HepG2 (cell line): ENCODE measurements around the gene SCAF4. TPM values are rescaled to one million over a fixed set of nuclear protein-coding genes. Genes with fewer than 3 reads are reported as not detected.

ENCODE experiments used
- ATAC-seq: fragments of 200-7000 bp; cut with Tn5 transposase; 3 replicates; pipeline ENCODE4 v1.9.1; 2020; ENCODE audit warnings: mild to moderate bottlenecking, moderate library complexity
- BruUV-seq: library from RNA; stranded (reverse); fragments of 400-500 nt; replicated peaks from 2 replicates; lab custom pipeline; 2021; lab: Mats Ljungman, UMichigan
- CTCF ChIA-PET: fragments of 300-600 bp; formaldehyde crosslinking; extraction: SDS; loops from one replicate; lab custom pipeline; 2021; ENCODE audit warnings: low total read pairs, inconsistent platforms, low intra/inter-chr PET ratio; lab: Yijun Ruan, JAX
- POLR2A ChIA-PET: fragments of 350-600 bp; sonication (Branson Sonifier 250); formaldehyde crosslinking; loops from one replicate; lab custom pipeline; 2020; ENCODE audit warnings: antibody characterized with exemption, inconsistent platforms; lab: Yijun Ruan, JAX
- DNase-seq: peaks from one replicate; pipeline ENCODE4 v3.0.0-alpha.2; 2015; ENCODE audit warnings: low spot score
- FAIRE-seq: peaks from 3 replicates; lab custom pipeline; 2011; peaks lifted over from hg19 to GRCh38; lab: Jason Lieb, UNC
- H2AFZ ChIP-seq: one replicate; pipeline ENCODE4 v1.6.1; 2011; ENCODE audit warnings: low read length, inconsistent platforms
- H3K27ac ChIP-seq: fragments of 300-600 bp; 3 replicates; pipeline ENCODE4 v1.8.0; 2011; ENCODE audit warnings: mixed run types, mild to moderate bottlenecking, mixed read lengths, low read length, inconsistent platforms; ENCODE audit not compliant: insufficient read depth; ENCODE audit errors: extremely low read length
- H3K27me3 ChIP-seq, 2 experiments: fragments of 200-600 bp in 1 of 2; 2 replicates in 1 of 2; 3 replicates in 1 of 2; pipeline versions ENCODE4 v1.6.0 to v1.8.0; 2011; ENCODE audit warnings: low read length in 2 of 2, mild to moderate bottlenecking in 2 of 2, moderate library complexity in 2 of 2, inconsistent platforms in 1 of 2; ENCODE audit not compliant: insufficient read depth in 2 of 2, control insufficient read depth in 1 of 2
- H3K36me3 ChIP-seq, 2 experiments: fragments of 200-600 bp in 1 of 2; replicated peaks in 1 of 2; 2 replicates in 1 of 2; 3 replicates in 1 of 2; pipeline versions ENCODE4 v1.5.1 to v1.8.0; 2011; ENCODE audit warnings: low read length in 2 of 2, inconsistent platforms in 1 of 2; ENCODE audit not compliant: insufficient read depth in 2 of 2, control insufficient read depth in 1 of 2
- H3K4me1 ChIP-seq: 2 replicates; pipeline ENCODE4 v1.5.1; 2012; ENCODE audit warnings: low read length, inconsistent platforms; ENCODE audit not compliant: insufficient read depth
- H3K4me2 ChIP-seq: 2 replicates; pipeline ENCODE4 v1.6.0; 2011; ENCODE audit warnings: low read depth, low read length, inconsistent platforms
- H3K4me3 ChIP-seq, 3 experiments: fragments of 200-600 bp in 1 of 3; sonication (generic), shearing (Covaris generic) in 1 of 3; replicated peaks in 1 of 3; 2 replicates each; pipeline ENCODE4 v1.5.1; 2011 to 2016; ENCODE audit warnings: low read length in 3 of 3, inconsistent platforms in 2 of 3, low read depth in 2 of 3, mild to moderate bottlenecking in 2 of 3, control low read depth in 1 of 3, mixed read lengths in 1 of 3; ENCODE audit not compliant: insufficient read depth in 1 of 3
- H3K79me2 ChIP-seq: one replicate; pipeline ENCODE4 v1.6.1; 2011; ENCODE audit warnings: low read length, inconsistent platforms; ENCODE audit not compliant: insufficient read depth
- H3K9ac ChIP-seq: 2 replicates; pipeline ENCODE4 v1.6.0; 2011; ENCODE audit warnings: mild to moderate bottlenecking, low read depth, low read length, inconsistent platforms; ENCODE audit not compliant: insufficient read depth
- H3K9me3 ChIP-seq: 2 replicates; pipeline ENCODE4 v1.5.1; 2012; ENCODE audit warnings: mild to moderate bottlenecking, low read length
- H4K20me1 ChIP-seq: 2 replicates; pipeline ENCODE4 v1.6.0; 2011; ENCODE audit warnings: inconsistent platforms, mild to moderate bottlenecking, low read length, moderate library complexity; ENCODE audit not compliant: insufficient read depth
- AFF4 ChIP-seq: sonication (generic); formaldehyde crosslinking; IDR thresholded peaks from 2 replicates; pipeline ENCODE4 v1.4.0; 2020; ENCODE audit warnings: missing genetic modification reagents
- ESRRA ChIP-seq: sonication (generic); formaldehyde crosslinking; IDR thresholded peaks from 2 replicates; pipeline ENCODE4 v1.5.1; 2020; ENCODE audit warnings: mild to moderate bottlenecking, low read depth, missing genetic modification reagents
- HNRNPK ChIP-seq: fragments of 200-400 bp; formaldehyde crosslinking; IDR thresholded peaks from 2 replicates; pipeline ENCODE4 v1.6.1; 2018; ENCODE audit warnings: low read length, low read depth, moderate library complexity, mild to moderate bottlenecking; ENCODE audit not compliant: poor library complexity, severe bottlenecking
- MYNN ChIP-seq: sonication (generic); formaldehyde crosslinking; IDR thresholded peaks from 2 replicates; pipeline ENCODE4 v1.4.0; 2020; ENCODE audit warnings: mild to moderate bottlenecking, low read depth, missing genetic modification reagents
- PLSCR1 ChIP-seq: sonication (generic); formaldehyde crosslinking; IDR thresholded peaks from 2 replicates; pipeline ENCODE4 v1.5.0; 2020; ENCODE audit warnings: missing genetic modification reagents, mild to moderate bottlenecking, borderline replicate concordance
- ZBTB14 ChIP-seq: sonication (generic); formaldehyde crosslinking; IDR thresholded peaks from 2 replicates; pipeline ENCODE4 v1.4.0; 2020; ENCODE audit warnings: missing genetic modification reagents
- ZNF367 ChIP-seq: sonication (generic); formaldehyde crosslinking; IDR thresholded peaks from 2 replicates; pipeline ENCODE4 v1.4.0; 2020; ENCODE audit warnings: missing genetic modification reagents, borderline replicate concordance
- ZNF557 ChIP-seq: sonication (generic); formaldehyde crosslinking; IDR thresholded peaks from 2 replicates; pipeline ENCODE4 v1.4.0; 2020; ENCODE audit warnings: missing genetic modification reagents
- ZNF761 ChIP-seq: sonication (generic); formaldehyde crosslinking; conservative IDR thresholded peaks from 2 replicates; pipeline ENCODE4 v1.4.0; 2020; ENCODE audit warnings: mild to moderate bottlenecking, missing genetic modification reagents
- ZNF780A ChIP-seq: sonication (generic); formaldehyde crosslinking; IDR thresholded peaks from 2 replicates; pipeline ENCODE4 v1.8.0; 2022; ENCODE audit warnings: mild to moderate bottlenecking, missing genetic modification reagents, moderate library complexity
- ZUFSP ChIP-seq: sonication (generic); formaldehyde crosslinking; IDR thresholded peaks from 2 replicates; pipeline ENCODE4 v1.9.0; 2021; ENCODE audit warnings: missing genetic modification reagents, mild to moderate bottlenecking, borderline replicate concordance
- WGBS: methylation state at CpG from one replicate; pipeline ENCODE4 v1.1.6; 2017; ENCODE audit warnings: low lambda C conversion rate; 5-methylcytosine and 5-hydroxymethylcytosine counted together
- in situ Hi-C: cut with HindIII; loops from 2 replicates; pipeline ENCODE4 v1.10.0; 2017; ENCODE audit warnings: low pct_unique_long_range_greater_than_20kb; ENCODE audit not compliant: extremely low pct_ligation_motif_present
- intact Hi-C: fragments of 100-400 bp; cut with micrococcal nuclease; formaldehyde crosslinking; loops from one replicate; pipeline ENCODE4 v1.10.0; 2022; ENCODE audit not compliant: unreplicated experiment
- polyA plus RNA-seq, 8 experiments: library from polyadenylated mRNA; depleted of rRNA in 3 of 8; stranded (reverse) in 7 of 8; unstranded in 1 of 8; fragments of >200 nt; fragmentation: Illumina TruSeq in 4 of 8; extraction: Trizol in 4 of 8; gene quantifications; 2 replicates each; pipeline versions ENCODE4 v1.2.1 to v1.2.3, GENCODE V29; 2011 to 2016; ENCODE audit warnings: low read depth in 4 of 8, missing spikeins in 1 of 8, mixed read lengths in 1 of 8; ENCODE audit not compliant: insufficient read depth in 1 of 8
- total RNA-seq, 5 experiments: library from RNA; depleted of rRNA; stranded (reverse); fragments of >200 nt; fragmentation: Illumina TruSeq; extraction: Trizol; gene quantifications; 2 replicates each; pipeline ENCODE4 v1.2.3, GENCODE V29; 2016; ENCODE audit warnings: low read depth in 1 of 5

SCAF4 gene
- total and polyA plus RNA-seq, 2 of the 13 experiments (the other 11 are each of a cell fraction or from before 2014, with no cell fraction given), result 9.1 to 11.5 TPM

- Histone ChIP-seq H4K20me1 (no peaks in the 10 kb centered on the region; the same call in 1 of the 2 replicates), H3K9ac (no peak overlapping the region), H3K27me3 (no peaks in the 10 kb centered on the region), H3K4me2 (no peak overlapping the region), H3K36me3 (peaks cover 24 to 75% of the 10 kb centered on the region in 2 experiments), H2AFZ (no peak overlapping the region), H3K4me3 (no peak overlapping the region)
- intact Hi-C loops, result no loop called here
- in situ Hi-C loops, result no loop called here
- no peak for FAIRE-seq
- TF ChIP-seq HNRNPK (peak; percentile 86), ESRRA (CRISPR knock-in tag) (no peak)
- TF ChIP-seq, all 625 proteins: peak for 1
- 97% methylated on average over 7 of the region's 7 CpGs for WGBS
- H3K4me1 ChIP-seq, result no peaks in the 10 kb centered on the region
- ChIA-PET POLR2A (no interaction called here), CTCF (no interaction called here)
- H3K27ac ChIP-seq, result no peak overlapping the region
- no TSS peak for BruUV-seq
- H3K79me2 ChIP-seq, result no peaks in the 10 kb centered on the region
- ATAC-seq (no peak), DNase-seq (no peak)
- H3K9me3 ChIP-seq, result no peaks in the 10 kb centered on the region
Measured at GRCh38 chr21:31684918-31685317, 47.0 kb downstream of the SCAF4 start.

- H3K27me3 ChIP-seq, result no peaks in the 10 kb centered on the region
- no peak overlapping the region for H3K4me2 ChIP-seq
- H3K4me1 ChIP-seq, result no peaks in the 10 kb centered on the region
- WGBS, result 95% methylated on average over 5 of the region's 5 CpGs
- H4K20me1 ChIP-seq, result no peaks in the 10 kb centered on the region; the same call in 1 of the 2 replicates
- H3K4me3 ChIP-seq, result no peak overlapping the region
- no TSS peak for BruUV-seq
- H3K9ac ChIP-seq, result no peak overlapping the region
- no peak for FAIRE-seq
- POLR2A ChIA-PET, result no interaction called here
- H3K79me2 ChIP-seq, result no peaks in the 10 kb centered on the region
- in situ Hi-C loops, result no loop called here
- peaks cover 19 to 76% of the 10 kb centered on the region in 2 experiments for H3K36me3 ChIP-seq
- CTCF ChIA-PET, result no interaction called here
- no peak overlapping the region for H2AFZ ChIP-seq
- H3K9me3 ChIP-seq, result no peaks in the 10 kb centered on the region
- DNase-seq, result no peak
- peak; percentile 51 for ATAC-seq
- intact Hi-C loops, result no loop called here
- no peak overlapping the region for H3K27ac ChIP-seq
- TF ChIP-seq ZNF780A (CRISPR knock-in tag) (no peak), ZNF367 (CRISPR knock-in tag) (no peak), AFF4 (CRISPR knock-in tag) (no peak), MYNN (no peak), ZUFSP (no peak), ZNF761 (CRISPR knock-in tag) (no peak), ZNF557 (CRISPR knock-in tag) (no peak), PLSCR1 (CRISPR knock-in tag) (no peak), ZBTB14 (CRISPR knock-in tag) (no peak)
Measured at GRCh38 chr21:31683029-31683428, 48.9 kb downstream of the SCAF4 start.
